Pancreas (tissue), 10 donors: Measurements from ENCODE around the gene UFD1. TPM values are rescaled to one million over a fixed set of nuclear protein-coding genes. Genes with fewer than 3 reads are reported as not detected.

Experiments
- ATAC-seq, 4 donors: fragments of 200-7000 bp; cut with Tn5 transposase; one replicate each; pipeline versions ENCODE4 v1.8.0 to v1.9.1; 2020; ENCODE audit warnings: mild to moderate bottlenecking in 4 of 4, moderate library complexity in 4 of 4
- DNase-seq, 6 donors: peaks; one replicate each; pipeline ENCODE4 v3.0.0-alpha.2; 2020
- FAIRE-seq: peaks from 2 replicates; lab custom pipeline; 2012; peaks lifted over from hg19 to GRCh38; lab: Jason Lieb, UNC
- H3K27ac ChIP-seq, 4 donors: fragments of 200-600 bp; sonication (generic); 1 replicate in 3 of 4; 2 replicates in 1 of 4; pipeline versions ENCODE4 v1.5.0 to v1.8.0; 2020
- H3K27me3 ChIP-seq, 4 donors: fragments of 200-600 bp; one replicate each; pipeline ENCODE4 v1.8.0; 2021
- H3K36me3 ChIP-seq, 3 donors: fragments of 200-600 bp; sonication (generic) in 1 of 3; one replicate each; pipeline versions ENCODE4 v1.5.0 to v1.8.0; 2020 to 2021
- H3K4me1 ChIP-seq, 3 donors: fragments of 200-600 bp; one replicate each; pipeline ENCODE4 v1.8.0; 2021
- H3K4me3 ChIP-seq, 4 donors: fragments of 200-600 bp; sonication (generic) in 2 of 4; one replicate each; pipeline versions ENCODE4 v1.5.0 to v1.8.0; 2020 to 2021
- H3K9me3 ChIP-seq, 4 donors: fragments of 200-600 bp; one replicate each; pipeline ENCODE4 v1.8.0; 2021
- WGBS, 2 donors: extraction: QIAGEN DNeasy Blood & Tissue Kit; methylation state at CpG; one replicate each; pipeline ENCODE4 v1.1.7; 2013; 5-methylcytosine and 5-hydroxymethylcytosine counted together
- intact Hi-C, 3 donors: fragments of 100-400 bp; cut with DNase I; formaldehyde crosslinking; loops; one replicate each; pipeline versions ENCODE4 v1.11.1 to v1.14.2; 2022
- polyA plus RNA-seq, 2 donors: library from polyadenylated mRNA; stranded (reverse); fragments of 200-250 nt; gene quantifications; one replicate each; pipeline ENCODE4 v1.2.3, GENCODE V29; 2013
- total RNA-seq, 6 donors: library from RNA; stranded (reverse); fragmentation: NEBNext Ultra II Directional in 4 of 6; extraction: Animal tissue kit (Norgen Biotek cat#: 25700) in 4 of 6; gene quantifications; one replicate each; pipeline versions ENCODE4 v1.2.1 to v1.2.4, GENCODE V29; 2021 to 2023
- TF ChIP-seq, protein P1 (sequence below), 4 donors: fragments of 200-600 bp; sonication (generic) in 3 of 4; IDR thresholded peaks; one replicate each; pipeline versions ENCODE4 v1.5.0 to v1.8.0; 2021; ENCODE audit warnings: antibody characterized with exemption in 4 of 4
- donor health status: healthy with polysubstance abuse.
- donor health status: DM: no; HTN: no; CAD: no; lungs with moderate emphysema.
- donor health status: DM: no; HTN: no; CAD: no.
- donor health status: control.
- donor health status: control.
- donor health status: Bipolar disorder and iron deficiency.
- donor health status: DM: yes; HTN: yes; CAD: no.
- donor health status: DM: no; HTN: no; CAD: no.
- donor health status: DM: no; HTN: no; CAD: no.
- donor health status: DM: yes; HTN: yes; CAD: no.

Gene UFD1
- total and polyA plus RNA-seq, 8 donors, result 14.2 to 37.9 (median 23.5) TPM

DNA sequence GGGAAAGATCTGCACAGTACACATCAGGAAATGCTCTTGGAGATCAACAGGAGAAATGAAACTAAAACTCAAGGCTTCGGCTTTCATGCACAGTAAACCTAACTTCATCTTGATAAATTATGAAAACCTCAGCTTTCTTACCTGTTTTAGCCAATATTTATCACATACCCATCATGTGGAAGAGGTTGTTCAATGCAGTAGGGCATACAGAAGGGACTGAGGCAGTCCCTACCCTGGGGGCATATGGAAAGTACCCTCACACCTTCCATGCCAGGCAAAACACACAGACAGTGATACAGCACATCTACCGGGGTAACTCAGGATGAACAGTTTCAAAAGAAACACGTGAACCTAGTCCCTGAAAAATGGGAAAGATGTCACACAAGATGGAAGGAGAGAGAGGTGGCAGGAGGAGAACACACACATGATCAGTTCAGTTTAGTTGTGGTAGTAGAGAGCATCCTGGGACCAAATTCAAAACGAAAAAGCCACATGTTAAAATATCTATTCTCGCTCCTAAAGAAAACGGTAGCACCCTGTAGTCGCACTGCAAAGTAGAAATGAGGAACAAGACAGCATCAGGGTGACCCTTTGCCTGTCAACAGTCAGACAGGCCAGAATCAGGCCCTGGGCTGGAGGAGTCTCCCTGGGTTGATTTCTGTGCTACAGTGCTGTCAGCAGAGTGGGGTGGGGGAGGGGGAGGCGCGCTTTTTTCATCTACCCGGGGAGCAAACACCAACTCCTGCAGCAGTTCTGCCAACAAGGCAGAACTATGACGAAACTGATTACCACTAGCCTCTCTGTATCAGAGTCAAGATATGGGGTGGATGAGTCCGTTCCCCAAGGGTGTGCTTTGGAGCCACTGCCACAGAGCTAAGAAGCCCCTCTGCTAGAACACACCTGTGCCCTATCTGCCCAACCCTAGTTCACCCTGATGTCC lies 48.8 kb downstream of the UFD1 start:
- Histone ChIP-seq H3K9me3 (no peaks in the 10 kb centered on the region), H3K4me3 (peak overlapping the region; percentile 80 to 96 (median 88)), H3K27ac (peak overlapping the region in 3 of 4 donors; percentile 15 to 58 (median 36)), H3K4me1 (peaks cover 4 to 20% (median 10%) of the 10 kb centered on the region in 3 donors), H3K27me3 (no peaks in the 10 kb centered on the region), H3K36me3 (peaks cover 0 to 13% (median 0%) of the 10 kb centered on the region in 3 donors)
- FAIRE-seq (no peak), ATAC-seq (no peak), DNase-seq (peak in 3 of 6 donors; percentile 20 to 36 (median 25))
- WGBS, 2 donors, result 12 to 14% methylated on average over 12 of the region's 12 CpGs
- intact Hi-C loops, result no loop called here
- TF ChIP-seq, protein P1, sequence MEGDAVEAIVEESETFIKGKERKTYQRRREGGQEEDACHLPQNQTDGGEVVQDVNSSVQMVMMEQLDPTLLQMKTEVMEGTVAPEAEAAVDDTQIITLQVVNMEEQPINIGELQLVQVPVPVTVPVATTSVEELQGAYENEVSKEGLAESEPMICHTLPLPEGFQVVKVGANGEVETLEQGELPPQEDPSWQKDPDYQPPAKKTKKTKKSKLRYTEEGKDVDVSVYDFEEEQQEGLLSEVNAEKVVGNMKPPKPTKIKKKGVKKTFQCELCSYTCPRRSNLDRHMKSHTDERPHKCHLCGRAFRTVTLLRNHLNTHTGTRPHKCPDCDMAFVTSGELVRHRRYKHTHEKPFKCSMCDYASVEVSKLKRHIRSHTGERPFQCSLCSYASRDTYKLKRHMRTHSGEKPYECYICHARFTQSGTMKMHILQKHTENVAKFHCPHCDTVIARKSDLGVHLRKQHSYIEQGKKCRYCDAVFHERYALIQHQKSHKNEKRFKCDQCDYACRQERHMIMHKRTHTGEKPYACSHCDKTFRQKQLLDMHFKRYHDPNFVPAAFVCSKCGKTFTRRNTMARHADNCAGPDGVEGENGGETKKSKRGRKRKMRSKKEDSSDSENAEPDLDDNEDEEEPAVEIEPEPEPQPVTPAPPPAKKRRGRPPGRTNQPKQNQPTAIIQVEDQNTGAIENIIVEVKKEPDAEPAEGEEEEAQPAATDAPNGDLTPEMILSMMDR (IDR thresholded peaks at IDR 0.05), result no peak

DNA sequence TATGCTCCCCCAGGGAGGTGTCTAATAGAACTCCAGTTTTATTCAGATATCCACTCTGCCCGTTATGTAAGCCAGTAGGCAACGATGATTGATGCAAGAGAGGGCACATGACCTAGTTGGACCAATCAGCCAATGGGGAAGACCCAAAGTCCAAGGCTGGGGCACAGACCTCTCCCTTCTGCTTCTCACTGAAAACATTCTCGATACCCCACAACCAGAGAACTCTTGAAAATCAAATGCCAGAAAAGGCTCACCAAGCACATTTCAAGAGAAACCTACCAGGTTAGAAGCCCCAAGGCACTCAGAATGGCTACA lies 54.9 kb downstream of the UFD1 start:
- intact Hi-C loops, result no loop called here
- WGBS, 2 donors, result 64 to 72% methylated on average over 3 of the region's 3 CpGs

DNA sequence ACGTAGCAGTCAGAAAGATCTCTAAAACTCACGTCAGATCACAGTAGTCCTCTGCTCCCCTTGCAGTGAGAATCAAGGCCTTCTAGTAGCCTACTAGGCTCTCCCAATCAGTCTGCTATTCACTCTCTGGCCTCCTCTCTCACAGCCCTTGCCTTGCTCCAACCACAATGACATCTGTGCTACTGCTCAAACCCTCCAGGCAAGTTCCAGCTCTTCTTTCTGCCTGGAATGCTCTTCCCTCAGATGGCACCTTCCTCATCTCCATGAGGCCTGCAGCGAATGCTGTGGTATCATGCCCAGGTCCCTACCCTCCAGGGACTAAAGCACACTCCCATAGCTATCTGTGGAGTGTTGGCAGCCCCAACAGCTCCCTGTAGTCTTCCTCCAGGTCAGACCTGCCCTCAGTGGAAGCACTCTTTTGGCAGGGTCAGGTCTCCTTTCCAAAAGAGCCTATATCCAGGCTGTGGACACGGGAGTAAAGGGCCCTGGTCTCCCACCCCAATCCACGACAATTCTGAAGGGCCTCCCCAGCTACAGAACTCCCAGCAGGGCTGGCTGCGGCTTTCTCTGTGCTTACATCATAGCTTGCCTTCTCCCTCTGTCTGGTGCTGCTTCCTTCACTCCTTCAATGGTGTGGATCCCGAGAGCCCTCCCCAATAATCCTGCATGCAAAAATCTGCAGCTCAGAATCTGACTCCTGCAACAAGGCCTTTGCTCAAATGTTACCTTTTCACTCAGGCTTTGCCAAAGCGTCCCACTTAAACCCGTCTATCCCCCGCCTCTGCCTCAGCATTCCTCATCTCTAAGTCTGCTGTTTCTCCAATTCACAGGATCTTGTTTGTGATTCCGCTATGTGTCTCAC lies 56.3 kb downstream of the UFD1 start:
- Histone ChIP-seq H3K9me3 (no peaks in the 10 kb centered on the region), H3K4me1 (no peaks in the 10 kb centered on the region), H3K36me3 (no peaks in the 10 kb centered on the region), H3K27ac (no peak overlapping the region), H3K27me3 (no peaks in the 10 kb centered on the region), H3K4me3 (no peak overlapping the region)
- DNase-seq (no peak), FAIRE-seq (no peak), ATAC-seq (no peak)
- intact Hi-C loops, result no loop called here
- TF ChIP-seq, protein P1 (IDR thresholded peaks at IDR 0.05), result no peak
- 87 to 89% methylated on average over 11 of the region's 11 CpGs for WGBS, 2 donors

More for the DNA sequence above, 54.9 kb downstream of the UFD1 start:
- H3K36me3 ChIP-seq, result no peaks in the 10 kb centered on the region
- no peak overlapping the region for H3K27ac ChIP-seq
- H3K4me1 ChIP-seq, result no peaks in the 10 kb centered on the region
- H3K4me3 ChIP-seq, result no peak overlapping the region
- no peaks in the 10 kb centered on the region for H3K9me3 ChIP-seq
- ATAC-seq (no peak), DNase-seq (no peak), FAIRE-seq (no peak)
- TF ChIP-seq, protein P1 (IDR thresholded peaks at IDR 0.05), result no peak
- no peaks in the 10 kb centered on the region for H3K27me3 ChIP-seq

GRCh38 chr22:19420321-19420720 lies 58.7 kb downstream of the UFD1 start:
- intact Hi-C loops, result no loop called here
- H3K4me1 ChIP-seq, result no peaks in the 10 kb centered on the region
- H3K27me3 ChIP-seq, result no peaks in the 10 kb centered on the region
- no peaks in the 10 kb centered on the region for H3K36me3 ChIP-seq
- no peak for FAIRE-seq
- no peak overlapping the region for H3K4me3 ChIP-seq
- no peak for ATAC-seq
- H3K27ac ChIP-seq, result no peak overlapping the region
- TF ChIP-seq, protein P1 (IDR thresholded peaks at IDR 0.05), result no peak
- H3K9me3 ChIP-seq, result no peaks in the 10 kb centered on the region
- WGBS, 2 donors, result 90 to 95% methylated on average over 6 of the region's 6 CpGs
- no peak for DNase-seq
